BJ (cell line): ENCODE results near the gene FRMPD2. TPM values are rescaled to one million over a fixed set of nuclear protein-coding genes. Genes with fewer than 3 reads are reported as not detected.

Experiments used
- CTCF ChIA-PET: fragments of 350-600 bp; formaldehyde crosslinking; extraction: SDS; loops from one replicate; lab custom pipeline; 2021; ENCODE audit warnings: antibody characterized with exemption, inconsistent platforms; lab: Yijun Ruan, JAX
- POLR2A ChIA-PET: fragments of 300-600 bp; sonication (Branson Sonifier 250); formaldehyde crosslinking; extraction: SDS; loops from one replicate; lab custom pipeline; 2021; ENCODE audit warnings: antibody characterized with exemption; lab: Charles Lee
- DNase-seq: peaks from one replicate; pipeline ENCODE4 v3.0.0-alpha.2; 2011; ENCODE audit warnings: low read depth
- H3K27me3 ChIP-seq: 2 replicates; pipeline ENCODE4 v1.6.0; 2011; ENCODE audit warnings: low read length; ENCODE audit not compliant: control insufficient read depth, insufficient read depth
- H3K36me3 ChIP-seq: 2 replicates; pipeline ENCODE4 v1.5.1; 2011; ENCODE audit warnings: low read length; ENCODE audit not compliant: control insufficient read depth, insufficient read depth
- H3K4me3 ChIP-seq: 2 replicates; pipeline ENCODE4 v1.5.1; 2011; ENCODE audit warnings: low read depth, mild to moderate bottlenecking, control low read depth, low read length
- CTCF ChIP-seq: IDR thresholded peaks from 2 replicates; pipeline ENCODE4 v1.5.1; 2011; ENCODE audit warnings: low read depth, mild to moderate bottlenecking, control low read depth, inconsistent platforms, low read length, moderate library complexity; ENCODE audit not compliant: insufficient read depth
- polyA plus RNA-seq: library from polyadenylated mRNA; depleted of rRNA; stranded (reverse); fragments of >200 nt; gene quantifications from 2 replicates; pipeline ENCODE4 v1.2.3, GENCODE V29; 2011

FRMPD2 gene
- polyA plus RNA-seq, 1 experiment = not detected

GRCh38 chr10:48302515-48303476 lies 28.3 kb upstream of the FRMPD2 start:
- CTCF ChIA-PET = interaction anchor here (1.2 to 4.2 kb wide), 3 partner anchors 9 to 15 kb away, joined by 3 to 24 read pairs (median 7); no protein-coding TSS in a partner anchor

GRCh38 chr10:48300556-48300955 lies 26.1 kb upstream of the FRMPD2 start:
- TF ChIP-seq CTCF = no peak
- POLR2A ChIA-PET = no interaction called here
- Histone ChIP-seq H3K4me3 (no peak overlapping the region), H3K36me3 (no peaks in the 10 kb centered on the region), H3K27me3 (peaks cover 12% of the 10 kb centered on the region)
- CTCF ChIA-PET = interaction anchor here (0.6 to 4.2 kb wide), 2 partner anchors 11 to 29 kb away, joined by 3 to 24 read pairs; no protein-coding TSS in a partner anchor
- no peak for DNase-seq

More at GRCh38 chr10:48302515-48303476, 28.3 kb upstream of the FRMPD2 start:
- TF ChIP-seq CTCF = no peak
- no peak overlapping the region for H3K4me3 ChIP-seq
- POLR2A ChIA-PET = no interaction called here
- H3K36me3 ChIP-seq = no peaks in the 10 kb centered on the region
- H3K27me3 ChIP-seq = peaks cover 12% of the 10 kb centered on the region
- DNase-seq = no peak

- ChIA-PET CTCF (interaction anchor here (4.2 kb wide), 1 partner anchor 10 kb away, joined by 24 read pairs; no protein-coding TSS in a partner anchor), POLR2A (interaction anchor here (0.5 kb wide), 1 partner anchor 26 kb away, joined by 10 read pairs; no protein-coding TSS in a partner anchor)
- H3K36me3 ChIP-seq = no peaks in the 10 kb centered on the region
- H3K27me3 ChIP-seq = peaks cover 12% of the 10 kb centered on the region
- TF ChIP-seq CTCF = no peak
- no peak overlapping the region for H3K4me3 ChIP-seq
- DNase-seq = no peak
Observed at GRCh38 chr10:48299692-48300091, 25.2 kb upstream of the FRMPD2 start.

GRCh38 chr10:48299066-48299465 lies 24.6 kb upstream of the FRMPD2 start:
- peaks cover 12% of the 10 kb centered on the region for H3K27me3 ChIP-seq
- H3K36me3 ChIP-seq = no peaks in the 10 kb centered on the region
- DNase-seq = no peak
- no peak overlapping the region for H3K4me3 ChIP-seq
- ChIA-PET CTCF (interaction anchor here (4.2 kb wide), 1 partner anchor 10 kb away, joined by 24 read pairs; no protein-coding TSS in a partner anchor), POLR2A (interaction anchor here (0.5 kb wide), 1 partner anchor 25 kb away, joined by 10 read pairs; no protein-coding TSS in a partner anchor)
- TF ChIP-seq CTCF = no peak

- no peak overlapping the region for H3K4me3 ChIP-seq
- ChIA-PET CTCF (no interaction called here), POLR2A (no interaction called here)
- no peaks in the 10 kb centered on the region for H3K36me3 ChIP-seq
- no peak for TF ChIP-seq CTCF
- no peak for DNase-seq
- peaks cover 10% of the 10 kb centered on the region for H3K27me3 ChIP-seq
Observed at GRCh38 chr10:48296576-48297098, 22.1 kb upstream of the FRMPD2 start.
